Hippocampal formation (tissue), 2 donors: ENCODE measurements around the gene HPS4.
A peak's percentile ranks its signal among the peaks of the same experiment; 100 is the strongest.
"Not testable (repeated sequence)": the region's sequence is repeated elsewhere in the genome, so short reads cannot be mapped to it uniquely, and the experiment has no call there.

ENCODE experiments used
- DNase-seq, 2 donors: peaks; one replicate each; lab custom pipeline; 2025; lab: John Stamatoyannopoulos, UW

The HPS4 gene

DNA sequence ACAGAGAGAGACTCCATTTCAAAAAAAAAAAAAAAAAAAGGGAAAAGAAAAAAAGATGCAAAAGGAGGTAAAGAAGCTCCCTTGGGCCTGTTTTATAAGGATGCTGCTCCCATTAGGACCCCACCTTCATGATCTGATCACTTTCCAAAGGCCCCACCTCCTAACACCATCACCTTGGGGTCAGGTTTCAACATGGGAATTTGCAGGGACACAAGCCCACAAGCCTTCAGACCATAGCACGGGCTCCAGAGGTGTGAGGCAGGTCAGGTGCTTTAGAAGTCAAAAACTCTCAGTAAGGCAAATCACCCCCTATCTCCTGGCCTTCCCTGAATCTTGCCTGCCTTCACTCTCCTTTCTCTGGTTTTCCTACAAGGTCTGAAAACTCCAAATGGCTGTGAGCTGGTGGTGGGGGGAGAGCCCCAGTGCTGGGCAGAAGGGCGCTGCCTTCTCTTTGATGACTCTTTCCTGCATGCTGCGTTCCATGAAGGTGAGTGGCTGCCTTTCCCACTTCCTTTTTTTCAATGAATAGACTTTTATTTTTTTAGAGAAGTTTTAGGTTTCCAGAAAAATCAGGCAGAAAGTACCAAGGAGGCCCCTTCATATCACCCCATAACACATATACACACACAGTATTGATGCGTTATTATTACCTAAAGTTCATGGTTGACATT is 41.4 kb downstream of the HPS4 start:
- DNase-seq, result no peak

DNA sequence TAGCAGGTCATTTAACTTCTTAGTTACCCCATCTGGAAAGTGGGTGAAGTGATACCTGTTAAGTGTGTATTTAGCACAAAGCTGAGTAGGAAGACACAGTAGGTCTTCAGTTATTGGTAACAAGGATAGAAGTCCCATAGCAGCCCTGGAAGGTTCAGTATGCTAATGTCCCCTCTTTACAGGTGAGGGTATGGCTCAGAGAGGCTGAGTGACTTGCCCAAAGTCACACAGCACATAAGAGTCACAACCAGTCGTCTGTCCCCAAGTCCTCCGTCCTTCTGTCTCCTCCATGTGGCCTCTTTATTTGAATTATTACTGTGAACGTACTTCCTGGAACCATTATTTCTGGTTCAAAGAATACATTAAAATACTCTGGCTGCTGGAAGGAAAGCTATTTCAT is 44.0 kb downstream of the HPS4 start:
- DNase-seq, result no peak

DNA sequence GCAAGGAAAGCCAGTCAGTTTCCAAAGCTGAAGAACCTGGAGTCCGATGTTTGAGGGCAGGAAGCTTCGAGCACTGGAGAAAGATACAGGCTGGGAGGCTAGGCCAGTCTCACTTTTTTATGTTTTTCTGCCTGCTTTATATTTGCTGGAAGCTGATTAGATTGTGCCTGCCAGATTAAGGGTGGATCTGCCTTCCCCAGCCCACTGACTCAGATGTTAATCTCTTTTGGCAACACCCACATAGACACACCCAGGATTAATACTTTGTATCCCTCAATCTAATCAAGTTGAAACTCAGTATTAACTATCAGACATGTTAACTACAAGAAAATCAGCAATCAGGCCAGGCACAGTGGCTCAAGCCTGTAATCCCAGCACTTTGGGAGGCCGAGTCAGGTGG is 44.8 kb downstream of the HPS4 start:
- not testable (repeated sequence) for DNase-seq

DNA sequence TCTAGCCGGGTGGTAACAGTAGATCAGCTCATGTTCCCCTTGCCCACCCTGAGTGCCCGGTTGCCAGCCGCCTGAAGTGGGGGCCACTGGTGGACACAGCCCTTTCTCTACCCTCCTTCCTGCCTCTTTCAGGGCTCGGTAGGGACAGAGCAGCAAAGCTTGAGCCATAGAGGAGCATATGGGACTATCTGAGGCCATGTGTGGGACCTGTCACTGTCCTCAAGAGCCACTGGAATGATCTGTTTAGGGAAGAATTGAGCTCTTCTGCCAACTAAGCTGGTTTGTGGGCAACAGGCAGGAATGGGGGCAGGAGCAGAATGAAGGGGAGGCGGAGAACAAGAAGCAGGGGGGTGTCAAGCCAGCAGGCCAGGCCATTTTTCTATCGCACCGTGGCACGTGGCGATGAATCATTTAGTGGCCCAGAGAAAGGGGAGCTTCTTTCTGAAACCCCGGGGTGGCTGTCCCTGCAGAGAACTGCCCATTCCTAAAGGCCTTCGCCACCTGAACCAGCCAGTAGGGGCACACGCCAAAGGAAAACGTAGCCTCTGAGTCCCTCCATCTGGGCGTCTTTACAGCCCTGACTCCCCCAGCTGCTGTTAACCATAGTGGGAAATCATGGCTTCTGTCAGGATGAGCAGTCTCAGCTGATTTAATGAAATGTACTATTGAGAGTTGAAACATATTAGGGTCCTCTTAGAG is 45.7 kb downstream of the HPS4 start:
- no peak for DNase-seq

DNA sequence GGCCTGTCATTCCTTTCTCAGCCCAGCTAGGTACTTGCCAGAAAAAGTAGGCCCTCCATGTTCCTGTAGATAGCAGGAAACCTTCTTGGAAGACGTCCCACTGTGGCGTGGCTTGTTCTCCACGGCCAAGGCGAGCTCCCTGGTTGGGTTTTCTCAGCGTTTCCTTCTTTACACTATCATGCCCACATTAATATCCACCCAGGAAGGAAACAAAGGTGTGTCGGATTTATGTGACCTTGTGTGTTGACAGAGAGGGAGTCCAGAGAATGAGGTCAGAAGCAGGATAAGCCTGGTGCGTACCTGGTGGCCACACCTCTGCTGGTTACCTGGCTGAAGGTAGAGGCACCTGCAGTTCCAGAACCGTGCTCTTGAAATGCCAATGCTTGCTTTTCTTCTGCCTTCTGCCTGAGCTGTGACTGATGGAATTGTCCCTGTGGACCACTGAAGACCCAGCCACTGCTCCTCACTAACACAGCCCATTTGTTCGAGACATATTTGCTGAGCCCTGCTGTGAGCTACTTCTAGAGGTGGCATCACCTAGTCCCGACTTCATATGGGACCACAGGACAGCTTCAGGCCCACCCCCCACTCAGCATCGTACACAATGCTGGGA is 46.6 kb downstream of the HPS4 start:
- DNase-seq, result no peak

DNA sequence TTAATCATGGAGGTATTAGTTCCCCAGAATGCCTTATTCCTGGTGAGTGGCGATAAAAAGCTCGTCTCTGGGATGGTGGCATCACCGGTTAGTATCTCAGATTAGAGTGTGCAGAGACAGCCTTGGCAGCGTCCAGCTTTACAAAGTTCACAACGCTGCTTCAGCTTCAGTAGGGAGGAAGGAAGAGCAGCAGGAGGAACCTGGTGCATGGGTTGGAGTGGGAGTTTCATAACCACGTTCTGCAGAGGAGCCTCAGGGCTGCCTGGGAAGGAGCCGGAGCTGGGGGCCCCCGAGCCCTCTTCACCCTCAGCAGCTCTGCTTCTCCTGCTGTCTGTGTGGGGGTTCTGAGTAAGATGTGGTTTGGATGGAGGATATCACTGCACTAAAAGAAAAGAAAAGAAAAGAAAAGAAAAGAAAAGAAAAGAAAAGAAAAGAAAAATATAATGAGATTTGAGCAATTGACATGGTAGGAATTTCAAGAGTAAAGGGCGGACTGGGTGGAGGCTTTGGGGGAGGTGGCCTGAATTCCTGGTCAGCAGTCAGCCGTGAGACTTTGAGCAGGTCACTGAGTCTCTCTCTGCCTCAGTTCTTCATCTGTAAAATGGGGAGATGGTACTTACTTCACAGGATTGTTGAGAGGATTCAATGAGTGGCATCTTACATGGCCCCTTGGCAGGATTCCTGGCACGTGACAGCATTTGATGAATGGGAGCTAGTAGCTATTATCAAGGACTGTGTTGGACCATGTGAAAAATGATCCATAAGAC is 48.1 kb downstream of the HPS4 start:
- DNase-seq, result no peak

DNA sequence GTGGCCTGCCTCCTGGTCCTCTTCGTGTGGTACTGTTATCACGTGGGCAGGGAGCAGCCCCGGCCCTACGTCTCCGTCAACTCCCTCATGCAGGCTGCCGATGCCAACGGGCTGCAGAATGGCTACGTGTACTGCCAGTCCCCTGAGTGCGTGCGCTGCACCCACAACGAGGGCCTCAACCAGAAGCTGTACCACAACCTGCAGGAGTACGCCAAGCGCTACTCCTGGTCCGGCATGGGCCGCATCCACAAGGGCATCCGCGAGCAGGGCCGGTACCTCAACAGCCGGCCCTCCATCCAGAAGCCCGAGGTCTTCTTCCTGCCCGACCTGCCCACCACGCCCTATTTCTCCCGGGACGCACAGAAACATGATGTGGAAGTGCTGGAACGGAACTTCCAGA is 49.8 kb downstream of the HPS4 start:
- DNase-seq, result no peak

DNA sequence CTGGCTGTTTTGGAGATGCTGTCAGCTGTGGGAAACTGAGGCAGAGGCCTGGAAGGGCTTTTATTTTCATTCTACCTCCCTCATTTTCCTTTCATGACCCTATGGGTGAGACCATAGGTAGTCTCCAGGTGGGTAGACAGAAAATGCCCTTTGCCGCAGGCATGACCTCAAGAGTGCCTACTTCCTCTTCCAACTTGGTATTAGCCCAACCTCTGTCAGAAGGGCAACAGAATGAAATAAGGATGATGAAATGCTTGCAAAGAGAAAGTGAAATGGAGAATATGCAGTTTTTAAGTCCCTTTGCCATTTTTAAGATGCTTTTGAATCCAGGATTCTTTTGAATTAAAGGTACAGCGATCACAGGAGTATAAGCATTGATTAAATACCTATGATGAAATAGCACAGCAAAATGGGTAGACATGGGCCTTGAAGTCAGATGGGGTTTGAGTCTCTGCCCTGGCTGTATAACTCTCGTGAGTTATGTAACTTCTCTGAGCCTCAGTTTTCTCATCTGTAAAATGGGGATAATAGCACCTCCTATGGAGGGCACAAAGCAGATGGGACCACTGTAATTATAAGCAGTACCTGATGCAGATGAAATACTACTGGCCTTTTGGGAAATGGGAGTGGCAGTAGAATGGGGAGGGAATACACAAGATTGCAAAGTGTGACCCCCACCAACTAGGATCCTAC is 50.8 kb downstream of the HPS4 start:
- no peak for DNase-seq

DNA sequence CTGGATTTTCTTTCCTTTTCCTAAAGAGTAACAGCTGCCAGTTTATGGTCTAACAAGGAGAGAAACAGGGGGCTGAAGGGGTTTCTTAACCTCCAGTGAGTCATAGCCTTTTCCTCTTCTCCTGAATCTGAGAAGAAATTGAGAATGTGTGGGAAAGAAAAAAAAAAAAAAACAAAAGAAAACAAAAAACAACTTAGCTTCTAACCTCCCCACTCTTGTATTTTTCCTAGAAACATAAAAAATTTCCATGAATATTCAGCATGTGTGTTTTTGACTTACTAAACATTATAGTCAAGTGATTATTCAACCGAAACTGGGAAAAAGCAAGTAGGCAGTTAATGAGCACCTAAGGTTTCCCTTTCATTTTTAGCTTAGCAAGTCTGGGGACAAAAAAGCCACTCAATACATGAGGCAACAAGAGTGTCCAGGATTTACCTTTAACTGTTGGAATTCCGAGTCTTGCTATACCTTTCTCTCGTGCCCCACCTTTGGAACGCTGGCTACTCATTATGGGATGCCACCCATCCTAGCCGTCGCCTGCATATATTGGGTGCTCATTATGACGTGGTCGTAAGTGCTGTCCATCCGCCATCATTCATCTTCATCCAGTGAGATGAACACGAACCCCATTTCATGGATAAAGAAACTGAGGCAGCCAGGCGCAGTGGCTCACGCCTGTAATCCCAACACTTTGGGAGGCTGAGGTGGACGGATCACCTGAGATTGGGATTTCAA is 52.2 kb downstream of the HPS4 start:
- DNase-seq, result no peak

DNA sequence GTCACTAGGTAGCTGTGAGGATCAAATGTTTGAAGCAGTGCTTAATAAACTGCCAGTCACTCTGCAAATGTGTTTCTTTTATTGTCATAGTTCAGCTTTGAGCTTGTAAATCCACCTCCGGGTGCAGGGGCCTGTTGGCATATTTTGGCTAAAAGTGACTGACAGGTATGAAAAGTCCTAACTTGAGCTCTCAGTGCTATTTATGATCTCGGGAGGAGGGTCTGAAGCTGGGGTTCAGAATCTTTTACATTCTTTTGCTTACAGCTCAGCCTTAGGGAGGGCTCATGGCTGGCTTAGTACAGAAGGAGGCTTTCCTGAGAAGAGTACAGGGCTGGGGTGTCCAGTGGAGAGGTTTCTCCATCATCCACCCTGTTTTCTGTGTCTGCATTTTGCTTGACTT is 53.0 kb downstream of the HPS4 start:
- no peak for DNase-seq

DNA sequence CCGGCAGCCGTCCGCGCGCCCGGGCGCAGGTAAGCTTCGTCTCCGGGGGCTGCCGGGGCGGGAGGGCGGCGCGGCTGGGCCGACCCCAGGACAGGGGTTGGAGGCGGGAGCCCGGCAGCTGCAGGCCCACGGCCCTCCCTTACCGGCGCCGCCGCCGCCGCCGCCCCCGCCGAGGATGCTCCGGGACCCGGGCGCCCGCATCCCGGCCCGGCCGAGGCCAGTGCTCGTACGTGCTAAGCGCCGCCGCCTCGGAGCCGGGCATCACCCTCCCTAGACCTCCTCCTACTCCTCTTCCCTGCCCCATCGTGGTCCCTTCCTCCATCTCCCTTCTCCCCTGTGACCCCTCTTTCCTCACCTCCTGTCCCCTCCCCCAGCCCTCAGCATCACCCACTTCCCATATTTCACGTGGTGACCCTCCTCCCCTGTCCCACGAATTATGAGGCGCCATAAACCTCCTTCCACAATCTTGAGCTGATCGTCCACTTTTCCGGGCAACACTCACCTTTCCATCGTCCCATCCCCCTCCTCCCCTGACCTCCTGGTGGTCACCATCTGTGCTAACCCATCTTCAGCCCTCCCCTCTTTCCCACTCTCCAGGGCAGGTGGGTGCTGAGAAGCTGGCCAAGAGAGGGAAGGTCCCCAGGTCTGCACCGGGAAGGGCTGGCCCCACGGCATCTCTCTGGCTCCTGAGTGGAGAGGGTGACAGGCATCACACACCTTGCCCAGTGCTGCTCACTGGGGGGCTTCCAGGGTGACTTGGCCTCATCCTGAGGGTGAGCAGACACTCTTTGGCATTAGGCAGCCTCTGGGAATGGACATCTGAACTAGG is 53.9 kb downstream of the HPS4 start:
- no peak for DNase-seq

DNA sequence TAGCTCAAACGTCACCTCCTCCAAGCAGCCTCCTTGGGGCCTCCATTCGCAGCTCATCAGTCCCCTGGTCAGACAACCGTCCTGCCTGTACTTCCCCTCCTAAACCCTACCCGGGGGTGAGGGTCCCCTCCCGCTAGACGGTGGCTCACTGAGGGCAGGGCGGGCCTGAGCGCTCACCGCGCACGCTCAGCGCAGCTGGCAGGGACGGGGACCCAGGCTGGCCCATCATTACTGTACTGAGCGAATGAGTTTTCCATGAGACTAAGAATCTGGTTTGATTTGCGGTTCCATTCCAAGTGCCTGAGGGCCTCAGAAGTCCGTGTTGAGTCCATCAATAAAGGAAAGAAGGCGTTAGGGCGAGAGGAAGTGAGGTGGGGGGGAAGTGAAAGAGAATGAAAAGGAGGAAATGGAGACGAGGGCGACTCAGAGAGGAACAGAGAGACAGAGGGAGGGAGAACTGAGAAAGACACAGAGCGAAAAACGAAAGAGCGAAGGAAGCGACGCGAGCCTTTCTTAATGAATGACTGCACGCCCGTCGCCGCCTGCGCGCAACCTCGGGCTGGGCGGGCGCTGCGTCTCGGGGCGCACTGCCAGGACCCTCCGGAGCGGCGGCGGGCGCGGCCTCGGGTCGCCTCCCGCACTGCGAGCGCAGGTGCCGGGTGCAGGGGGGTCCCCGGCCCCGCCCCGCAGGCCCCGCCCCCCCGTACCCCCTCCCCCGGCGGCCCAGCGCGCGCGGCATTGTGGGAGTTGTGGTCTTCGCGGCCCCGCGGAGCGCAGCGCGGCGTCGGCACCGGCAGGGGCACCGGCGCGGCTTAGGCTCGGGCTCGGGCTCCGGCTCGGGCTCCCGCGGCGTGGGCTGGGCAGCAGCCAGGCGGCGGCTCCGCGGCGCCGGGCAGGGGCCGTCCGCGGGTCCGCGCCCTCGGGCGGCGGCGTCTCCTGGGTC is 54.8 kb downstream of the HPS4 start, which contains the start of gene ASPHD2:
TSS of gene ASPHD2 (plus strand) at position 746 of the 943 bp plus-strand sequence. CDS start 4,356 bp downstream, outside the sequence.
- peak; percentile 44 to 61 for DNase-seq

DNA sequence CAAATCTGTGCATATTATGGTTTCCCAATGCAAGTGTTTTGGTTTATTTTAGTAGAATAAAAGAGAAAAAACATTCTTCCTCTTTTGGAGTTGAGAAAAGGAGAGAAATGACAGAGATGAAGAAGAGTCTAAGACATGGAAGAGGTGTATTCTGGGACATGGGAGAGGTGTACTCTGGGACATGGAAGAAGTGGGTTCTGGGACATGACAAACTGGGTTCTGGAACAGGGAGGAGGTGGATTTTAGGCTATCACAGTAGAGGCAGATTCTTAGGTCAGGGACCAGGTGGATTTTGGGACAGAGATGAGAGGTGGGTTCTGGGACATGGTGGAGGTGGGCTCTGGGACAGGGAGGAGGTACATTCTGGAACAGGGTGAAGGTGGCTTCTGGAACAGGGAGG is 56.7 kb downstream of the HPS4 start:
- no peak for DNase-seq

DNA sequence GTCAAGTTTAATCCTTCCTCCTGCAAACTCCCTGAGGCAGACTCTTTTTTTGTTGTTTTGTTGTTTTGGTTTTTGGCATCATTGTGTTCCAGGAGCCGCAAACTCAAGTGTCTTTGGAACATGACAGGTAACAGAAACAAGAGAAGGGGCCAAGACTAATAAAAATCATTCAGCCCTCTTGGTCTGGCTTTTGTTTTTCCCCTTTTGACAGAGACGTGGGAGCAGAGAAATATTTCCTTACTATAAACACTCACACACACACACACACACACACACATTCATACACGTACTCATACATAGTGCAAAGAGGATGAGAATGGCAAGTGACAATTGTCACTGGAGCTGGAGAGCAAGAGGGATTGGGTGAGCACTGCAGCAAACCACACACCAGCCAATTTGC is 65.0 kb downstream of the HPS4 start:
- DNase-seq, result no peak

DNA sequence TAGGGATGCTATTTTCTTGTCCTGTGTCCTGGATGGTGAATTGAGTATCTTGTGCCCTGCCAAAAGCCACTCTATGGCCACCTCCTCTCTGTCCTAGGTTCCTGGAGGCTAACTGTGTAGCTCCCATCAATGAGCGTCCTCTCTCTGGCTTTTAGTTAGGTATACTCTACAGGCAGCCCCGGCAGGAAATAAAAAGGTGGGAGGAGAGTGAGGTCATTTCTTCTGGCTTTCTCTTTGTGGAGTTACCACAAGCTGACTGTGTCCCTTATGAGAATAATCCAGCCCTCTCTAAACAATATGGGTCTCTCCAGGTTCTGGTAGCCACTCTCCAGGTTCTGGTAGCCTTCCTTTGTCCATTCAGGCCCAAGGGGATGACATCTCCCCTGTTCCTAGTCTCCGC is 66.2 kb downstream of the HPS4 start:
- no peak for DNase-seq

DNA sequence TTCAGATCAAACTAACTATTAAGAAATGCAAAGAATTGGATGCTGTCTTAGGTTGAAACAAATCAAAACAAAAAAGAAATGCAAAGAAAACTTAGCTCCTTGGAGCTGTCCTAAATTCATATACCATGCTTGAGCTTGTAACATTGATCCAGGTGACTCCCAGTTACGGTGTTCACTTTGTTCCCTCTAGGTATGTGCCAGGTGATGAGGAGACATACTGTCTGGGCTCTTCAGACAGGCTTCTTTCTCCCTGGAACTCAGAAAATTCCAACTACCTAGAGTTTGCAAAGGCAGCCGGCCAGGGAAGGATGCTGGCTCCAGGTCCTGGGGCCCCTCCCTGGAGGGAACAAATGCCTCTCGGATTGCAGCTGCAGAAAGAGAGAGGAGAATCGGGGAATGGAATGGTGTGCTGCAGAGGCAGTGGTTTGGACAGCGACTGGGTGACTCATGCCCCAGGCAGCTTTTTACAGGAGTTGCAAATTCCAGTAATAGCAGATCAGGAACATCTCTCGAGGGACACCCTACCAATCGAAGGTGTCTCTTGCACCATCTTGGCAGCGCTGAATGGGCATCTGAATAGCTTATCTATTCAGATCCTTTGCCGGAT is 66.8 kb downstream of the HPS4 start:
- DNase-seq, result no peak

DNA sequence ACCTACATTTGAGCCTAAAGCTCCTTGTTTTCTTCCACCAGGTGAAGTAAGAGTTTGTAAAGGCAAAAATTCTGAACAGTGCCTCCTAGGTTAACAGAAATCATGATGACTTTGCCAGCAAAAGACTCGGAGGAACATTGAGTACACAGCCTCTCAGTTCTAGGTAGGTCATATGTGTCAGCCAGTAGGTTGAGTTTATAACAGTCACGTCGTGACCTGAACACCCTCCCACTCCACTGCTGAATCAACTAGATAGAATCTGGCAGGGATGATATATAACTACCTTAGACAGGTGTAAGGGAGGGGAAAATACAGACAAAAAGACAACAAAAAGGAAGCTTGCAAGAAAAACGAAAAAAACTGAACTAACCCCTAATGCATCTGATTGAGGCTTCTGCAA is 67.3 kb downstream of the HPS4 start:
- DNase-seq, result no peak

DNA sequence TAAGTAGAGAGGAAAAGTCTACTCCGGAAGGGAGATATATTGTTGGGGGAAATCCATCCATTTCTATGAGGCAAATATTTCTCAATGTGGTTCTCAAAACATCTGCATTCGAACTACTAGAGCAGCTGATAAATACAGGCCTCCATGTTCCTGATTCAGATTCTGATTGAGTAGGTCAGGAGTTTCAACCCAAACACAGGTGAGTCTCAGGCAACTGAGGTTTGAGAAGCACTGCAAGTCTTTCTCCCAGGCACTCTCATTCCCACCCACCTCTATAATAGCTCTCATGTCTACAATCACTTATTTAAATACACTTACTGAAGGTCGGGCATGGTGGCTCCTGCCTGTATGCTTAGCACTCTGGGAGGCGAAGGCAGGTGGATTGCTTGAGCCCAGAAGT is 69.2 kb downstream of the HPS4 start:
- no peak for DNase-seq

DNA sequence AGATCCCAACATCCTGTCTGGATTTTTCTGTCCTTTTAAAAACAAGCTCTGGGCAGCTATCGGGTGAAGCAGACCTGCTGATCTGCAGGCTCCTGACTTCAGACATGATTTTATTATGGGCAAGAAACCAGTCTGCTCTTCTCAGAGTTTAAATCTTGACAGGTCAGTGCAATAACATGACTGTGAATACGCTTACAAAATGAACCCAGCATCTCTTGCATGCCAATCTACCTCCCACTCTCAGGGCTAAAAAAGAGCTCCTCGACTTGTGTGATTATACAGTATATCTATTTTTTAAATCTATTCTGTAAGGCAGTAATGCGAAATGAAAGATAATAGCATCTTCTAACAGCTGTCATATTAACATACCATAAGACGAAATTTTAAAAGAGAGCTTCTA is 73.2 kb downstream of the HPS4 start:
- DNase-seq, result no peak
